ENCODE measurements around the gene HRK. TPM values are rescaled to one million over a fixed set of nuclear protein-coding genes. Genes with fewer than 3 reads are reported as not detected.

The HRK gene
- total RNA-seq, 6 experiments from 2014 or later = not detected

- TF ChIP-seq CTCF (IDR thresholded peaks at IDR 0.05) = no peak
- no peaks in the 10 kb centered on the region for H3K9me3 Mint-ChIP-seq
- no peak for DNase-seq
- H3K4me3 Mint-ChIP-seq = peak overlapping the region; percentile 88
- H3K27ac Mint-ChIP-seq = peak overlapping the region; percentile 70
- H3K27me3 Mint-ChIP-seq (ENCODE audit: insufficient read depth) = peaks cover 6% of the 10 kb centered on the region
- H3K36me3 Mint-ChIP-seq (ENCODE audit: low read depth) = peaks cover 20% of the 10 kb centered on the region
- H3K4me1 Mint-ChIP-seq (ENCODE audit: low read depth) = peaks cover 33% of the 10 kb centered on the region
Measured at GRCh38 chr12:116910280-116910644, 29.0 kb upstream of the HRK start.

- Mint-ChIP-seq H3K9me3 (no peaks in the 10 kb centered on the region), H3K27me3 (ENCODE audit: insufficient read depth) (peaks cover 19% of the 10 kb centered on the region), H3K27ac (no peak overlapping the region), H3K4me3 (no peak overlapping the region), H3K36me3 (ENCODE audit: low read depth) (no peaks in the 10 kb centered on the region; the same call in 1 of the 2 replicates), H3K4me1 (ENCODE audit: low read depth) (peaks cover 6% of the 10 kb centered on the region)
- DNase-seq = no peak
- TF ChIP-seq CTCF (IDR thresholded peaks at IDR 0.05) = no peak
Measured at GRCh38 chr12:116906285-116906684, 25.0 kb upstream of the HRK start.

GRCh38 chr12:116903818-116904217, 22.6 kb upstream of the HRK start:
- H3K4me3 Mint-ChIP-seq = no peak overlapping the region
- no peak for TF ChIP-seq CTCF (IDR thresholded peaks at IDR 0.05)
- no peaks in the 10 kb centered on the region for H3K9me3 Mint-ChIP-seq
- H3K27ac Mint-ChIP-seq = no peak overlapping the region
- H3K27me3 Mint-ChIP-seq (ENCODE audit: insufficient read depth) = peaks cover 30% of the 10 kb centered on the region
- no peaks in the 10 kb centered on the region for H3K36me3 Mint-ChIP-seq (ENCODE audit: low read depth)
- H3K4me1 Mint-ChIP-seq (ENCODE audit: low read depth) = no peaks in the 10 kb centered on the region
- DNase-seq = no peak

GRCh38 chr12:116901612-116902011, 20.4 kb upstream of the HRK start:
- Mint-ChIP-seq H3K27me3 (ENCODE audit: insufficient read depth) (peaks cover 34% of the 10 kb centered on the region), H3K27ac (no peak overlapping the region), H3K36me3 (ENCODE audit: low read depth) (no peaks in the 10 kb centered on the region), H3K4me3 (no peak overlapping the region), H3K9me3 (no peaks in the 10 kb centered on the region), H3K4me1 (ENCODE audit: low read depth) (no peaks in the 10 kb centered on the region)
- no peak for TF ChIP-seq CTCF (IDR thresholded peaks at IDR 0.05)
- no peak for DNase-seq

- H3K27ac Mint-ChIP-seq = no peak overlapping the region
- H3K27me3 Mint-ChIP-seq (ENCODE audit: insufficient read depth) = peaks cover 27% of the 10 kb centered on the region
- no peak overlapping the region for H3K4me3 Mint-ChIP-seq
- DNase-seq = no peak
- no peaks in the 10 kb centered on the region for H3K9me3 Mint-ChIP-seq
- no peaks in the 10 kb centered on the region for H3K36me3 Mint-ChIP-seq (ENCODE audit: low read depth)
- no peaks in the 10 kb centered on the region for H3K4me1 Mint-ChIP-seq (ENCODE audit: low read depth)
- TF ChIP-seq CTCF (IDR thresholded peaks at IDR 0.05) = no peak
Measured at GRCh38 chr12:116898669-116899068, 17.4 kb upstream of the HRK start.

- Mint-ChIP-seq H3K4me1 (ENCODE audit: low read depth) (no peaks in the 10 kb centered on the region), H3K36me3 (ENCODE audit: low read depth) (no peaks in the 10 kb centered on the region), H3K27ac (no peak overlapping the region), H3K4me3 (no peak overlapping the region), H3K27me3 (ENCODE audit: insufficient read depth) (peaks cover 27% of the 10 kb centered on the region), H3K9me3 (no peaks in the 10 kb centered on the region)
- no peak for DNase-seq
- no peak for TF ChIP-seq CTCF (IDR thresholded peaks at IDR 0.05)
Measured at GRCh38 chr12:116897476-116897875, 16.2 kb upstream of the HRK start.

Data from HFFc6 (cell line).